IPS DF 19.7 (cell line): ENCODE results near the gene SLC25A41.

ENCODE experiments used
- DNase-seq: peaks from one replicate; pipeline ENCODE4 v3.0.0-alpha.2; 2013; ENCODE audit warnings: low read depth, low spot score

The SLC25A41 gene

DNA sequence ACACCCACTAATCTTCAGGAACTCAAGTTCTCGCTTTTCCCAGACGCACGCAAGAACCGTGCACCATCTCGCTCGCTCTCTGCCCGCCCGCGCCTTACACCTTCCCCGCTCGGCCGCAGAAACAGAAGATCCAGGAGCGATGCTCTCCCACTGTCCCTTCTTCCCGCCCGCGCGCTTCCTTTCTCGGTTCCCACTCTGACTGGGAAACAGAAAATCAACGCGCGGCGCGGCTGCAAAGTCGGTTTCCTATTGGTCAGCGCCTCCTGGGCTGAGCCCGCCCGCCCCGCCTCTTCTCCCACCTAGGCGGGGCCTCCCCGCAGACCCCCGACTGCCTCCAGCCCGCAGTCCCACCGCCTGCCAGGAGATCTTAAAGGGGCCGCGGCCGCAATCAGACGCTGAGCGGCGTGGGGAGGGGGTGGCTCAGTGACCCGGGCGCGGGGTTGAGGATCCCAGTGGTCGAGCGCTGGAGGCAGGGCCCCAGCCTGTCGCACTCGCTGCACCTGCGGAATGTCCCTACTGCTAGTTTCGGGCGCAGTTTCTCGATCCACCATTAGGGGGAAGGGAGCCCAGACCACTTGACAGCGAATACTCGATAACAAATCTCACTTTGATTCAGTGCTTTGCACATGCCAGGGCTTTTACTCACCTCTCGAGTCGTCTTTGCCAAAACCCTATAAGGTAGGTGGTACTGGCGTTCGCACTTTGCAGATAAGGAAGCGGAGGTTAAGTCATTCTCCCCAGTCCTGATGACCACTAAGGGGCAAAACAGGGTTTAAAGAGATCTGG lies 26.7 kb upstream of the SLC25A41 start:
- DNase-seq: peak; percentile 92

DNA sequence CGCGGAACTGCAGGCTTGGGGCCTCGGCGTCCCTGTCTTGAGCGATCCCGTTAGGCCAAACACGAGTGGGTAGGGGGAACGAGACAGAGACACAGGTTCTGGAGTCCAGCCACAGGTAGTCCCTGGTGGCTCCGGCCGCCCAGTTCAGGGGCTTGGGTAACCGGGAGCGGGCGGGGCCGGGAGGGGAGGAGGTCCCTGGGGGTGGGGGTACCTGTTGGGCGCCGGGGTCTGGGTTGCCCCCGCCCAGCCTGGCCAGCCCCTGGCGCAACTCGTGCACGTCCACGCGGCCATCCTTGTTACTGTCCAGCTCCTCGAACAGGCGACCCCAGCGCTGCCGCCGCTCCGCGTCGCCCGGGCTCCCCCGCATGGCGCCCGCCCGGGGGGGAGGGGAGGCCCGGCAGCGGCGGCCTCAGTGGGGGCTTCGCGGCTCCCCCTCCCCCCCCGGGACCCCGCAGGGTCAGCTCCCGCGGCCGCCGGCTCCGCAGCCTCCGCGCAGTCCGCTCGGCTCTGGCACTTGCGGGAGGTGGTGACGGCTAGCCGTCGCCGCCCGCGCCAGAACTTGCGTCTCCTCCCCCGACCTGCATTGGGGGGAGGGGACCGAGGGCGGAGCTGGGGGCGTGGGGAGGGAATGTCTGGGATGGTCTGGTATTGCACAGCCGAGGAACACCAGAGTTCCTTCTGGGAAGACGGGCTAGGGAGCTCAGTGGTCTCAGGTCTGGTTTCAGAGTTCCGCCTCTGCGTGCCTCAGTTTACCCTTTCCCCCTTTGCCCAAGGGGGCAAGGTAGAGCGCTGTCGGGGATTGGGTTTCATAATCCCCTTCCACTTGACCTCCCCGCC lies 25.9 kb upstream of the SLC25A41 start, which contains the start of gene SLC25A23:
TSS of gene SLC25A23 (minus strand) at position 531 of the 837 bp plus-strand sequence. CDS start at position 367, 164 bp downstream.
- no peak for DNase-seq

DNA sequence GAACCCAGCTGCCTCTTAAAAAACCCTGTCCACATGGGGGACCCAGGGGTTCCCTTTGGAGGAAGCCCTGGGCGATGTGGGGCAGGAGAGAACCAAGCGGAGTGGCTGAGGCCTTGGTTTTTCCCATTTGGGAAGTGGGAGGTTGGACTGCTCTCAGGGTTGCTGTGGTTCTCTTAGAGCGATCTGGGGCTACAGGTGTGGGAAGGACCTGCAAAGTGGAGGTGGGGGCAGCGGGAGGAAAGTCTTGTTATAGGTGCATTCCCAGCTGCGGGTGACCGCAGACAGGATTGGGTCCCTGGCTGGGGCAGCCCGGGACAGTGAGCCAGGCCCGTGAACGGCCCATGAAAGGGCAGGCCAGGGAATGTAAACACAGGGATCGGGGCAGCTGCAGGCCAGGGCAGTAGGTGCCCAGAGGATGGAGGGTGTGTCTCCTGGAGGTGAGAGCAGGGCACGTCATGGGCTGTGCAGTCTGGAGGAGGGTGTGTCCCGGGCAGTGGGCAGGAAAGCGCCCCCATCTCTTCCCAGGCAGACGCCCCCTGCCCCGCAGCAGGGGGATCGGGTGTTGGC lies 25.2 kb upstream of the SLC25A41 start:
- no peak for DNase-seq

DNA sequence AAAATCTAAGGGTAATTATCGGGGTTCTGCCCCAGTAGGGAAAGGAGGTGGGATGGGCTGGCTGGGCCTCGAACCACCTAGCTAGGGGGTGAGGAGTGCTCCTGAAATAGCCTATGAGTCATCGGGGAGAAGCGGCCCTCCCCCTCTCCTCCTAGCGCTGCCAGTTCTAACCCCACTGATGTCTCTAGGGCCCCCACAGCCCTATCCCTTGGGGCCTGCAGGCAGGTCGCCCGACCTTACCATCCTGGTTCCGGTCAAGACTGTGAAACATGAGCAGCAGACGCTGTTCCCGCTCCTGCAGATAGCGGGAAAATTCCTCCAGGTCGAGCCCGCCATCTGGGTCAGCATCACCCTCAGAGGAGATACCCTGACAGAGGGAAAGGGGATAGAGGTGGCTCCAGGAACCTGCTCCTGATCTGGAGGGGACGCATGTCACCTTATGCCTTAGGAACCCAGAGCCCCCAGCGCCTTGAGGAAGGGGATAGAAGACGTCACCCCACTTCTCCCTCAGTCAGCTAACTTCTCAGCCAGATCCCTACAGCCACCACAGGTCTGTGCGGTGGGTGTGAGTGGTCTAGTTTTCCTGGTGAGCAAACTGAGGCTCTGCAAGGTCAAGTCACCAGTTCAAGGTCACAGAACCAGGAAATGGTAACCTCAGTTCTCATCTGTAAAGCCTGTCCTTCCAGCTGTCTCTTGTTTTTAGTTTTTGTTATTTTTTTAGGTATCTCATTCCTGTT lies 24.6 kb upstream of the SLC25A41 start:
- DNase-seq: no peak

DNA sequence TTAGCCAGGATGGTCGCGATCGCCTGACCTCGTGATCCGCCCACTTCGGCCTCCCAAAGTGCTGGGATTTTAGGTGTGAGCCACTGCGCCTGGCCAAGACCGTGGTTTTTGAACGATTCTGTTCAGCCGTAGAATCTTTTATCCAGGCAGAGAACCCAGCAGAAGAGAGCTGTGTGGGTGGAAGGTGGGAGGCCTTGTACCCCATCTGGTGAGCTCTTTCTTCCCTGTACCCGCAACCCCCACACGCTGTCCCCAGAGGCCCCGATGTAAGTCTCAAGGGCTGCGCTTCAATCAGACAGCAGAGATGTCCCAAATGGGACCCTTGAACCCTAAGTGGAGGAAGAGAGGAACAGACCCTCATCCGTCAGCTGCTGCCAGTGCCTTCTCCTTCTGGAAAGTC lies 22.4 kb upstream of the SLC25A41 start:
- no peak for DNase-seq

DNA sequence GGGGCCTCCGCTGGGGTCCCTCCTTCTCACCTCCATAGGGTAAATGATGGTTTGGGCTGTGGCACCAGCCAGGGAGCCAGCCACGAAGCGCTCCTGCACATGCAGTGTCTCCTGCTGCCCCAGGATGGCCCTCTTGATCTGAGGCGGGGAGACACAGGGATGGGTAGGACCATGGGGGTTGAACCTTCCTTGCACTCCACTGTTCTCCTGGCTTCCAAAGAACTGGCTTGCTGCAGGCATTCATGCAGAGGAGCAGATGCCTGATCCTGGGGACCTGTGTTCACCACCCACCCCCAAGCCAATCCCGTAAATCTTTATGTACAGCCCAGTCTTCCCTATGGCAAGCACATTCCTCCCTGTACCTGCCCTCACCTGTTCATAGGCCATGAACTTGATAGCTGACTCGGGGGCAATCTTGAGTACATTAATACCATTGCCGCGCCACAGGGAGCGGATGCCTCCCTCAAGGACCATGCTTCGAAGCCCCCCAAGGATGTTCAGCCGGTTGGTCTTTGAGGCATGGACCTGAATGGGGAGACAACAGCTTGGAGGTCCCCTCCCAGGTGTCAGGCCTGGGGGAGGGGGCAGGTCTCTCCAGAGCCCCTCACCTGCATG lies 20.5 kb upstream of the SLC25A41 start:
- no peak for DNase-seq

DNA sequence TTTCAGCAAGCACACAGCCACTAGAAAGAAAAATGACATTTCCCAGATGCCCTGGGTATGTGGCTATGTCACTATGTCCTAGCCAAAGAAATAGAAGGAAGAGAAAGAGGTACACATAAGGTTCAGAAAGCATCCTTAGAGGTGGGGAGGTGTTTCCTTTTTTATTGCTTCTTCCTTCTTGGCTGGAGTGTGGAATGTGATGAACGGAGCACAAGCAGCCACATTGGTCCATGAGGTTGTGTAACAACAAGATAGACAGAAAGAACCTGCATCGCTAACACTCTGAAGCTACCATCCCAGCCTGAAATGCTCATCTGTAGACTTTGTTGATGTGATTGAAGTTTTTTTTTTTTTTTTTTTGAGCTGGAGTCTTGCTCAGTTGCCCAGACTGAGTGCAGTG lies 19.3 kb upstream of the SLC25A41 start:
- DNase-seq: no peak

DNA sequence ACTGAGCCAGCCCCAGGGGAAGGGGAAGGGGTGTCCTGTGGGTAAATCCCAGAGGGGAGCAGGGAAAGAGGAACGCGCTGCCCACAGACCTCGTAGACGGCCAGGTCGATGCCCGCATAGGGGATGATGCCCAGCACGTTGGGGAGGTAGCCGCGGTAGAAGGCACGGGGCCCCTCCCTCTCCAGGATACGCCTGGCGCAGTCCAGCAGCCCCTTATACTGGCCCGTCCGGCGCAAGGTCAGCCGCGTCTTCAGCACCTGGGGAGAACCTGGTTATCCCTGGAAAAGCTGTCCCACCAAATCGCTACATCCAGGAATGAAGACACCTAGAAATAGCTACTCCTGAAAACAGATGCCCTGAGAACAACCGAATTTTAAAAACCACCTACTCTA lies 18.7 kb upstream of the SLC25A41 start:
- DNase-seq: no peak

DNA sequence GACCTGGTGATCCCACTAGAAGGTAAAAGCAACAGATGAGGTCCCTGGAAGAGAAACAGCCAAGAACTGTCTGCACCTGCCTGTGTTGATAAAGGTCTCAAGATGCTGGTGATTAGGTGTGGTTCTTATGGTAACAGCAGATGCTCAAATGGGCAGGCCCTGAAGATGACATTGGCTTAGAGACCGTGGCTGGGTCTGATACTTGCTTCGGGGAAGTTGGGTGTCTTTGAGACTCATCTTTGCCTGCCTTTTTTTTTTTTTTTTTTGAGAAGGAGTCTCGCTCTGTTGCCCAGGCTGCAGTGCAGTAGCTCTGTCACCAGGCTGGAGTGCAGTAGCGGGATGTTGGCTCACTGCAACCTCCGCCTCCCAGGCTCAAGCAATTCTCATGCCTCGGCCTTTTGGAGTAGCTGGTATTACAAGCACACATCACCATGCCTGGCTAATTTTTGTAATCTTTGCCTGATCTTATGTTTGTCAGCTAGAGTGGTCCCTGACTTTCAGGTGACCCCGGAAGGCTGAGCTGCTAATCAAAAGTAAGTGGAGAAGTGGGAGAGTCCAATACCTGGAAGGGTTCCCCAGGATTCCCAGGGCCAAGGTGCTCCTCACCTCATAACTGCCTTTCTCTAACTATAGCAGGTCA lies 18.1 kb upstream of the SLC25A41 start:
- DNase-seq: no peak

DNA sequence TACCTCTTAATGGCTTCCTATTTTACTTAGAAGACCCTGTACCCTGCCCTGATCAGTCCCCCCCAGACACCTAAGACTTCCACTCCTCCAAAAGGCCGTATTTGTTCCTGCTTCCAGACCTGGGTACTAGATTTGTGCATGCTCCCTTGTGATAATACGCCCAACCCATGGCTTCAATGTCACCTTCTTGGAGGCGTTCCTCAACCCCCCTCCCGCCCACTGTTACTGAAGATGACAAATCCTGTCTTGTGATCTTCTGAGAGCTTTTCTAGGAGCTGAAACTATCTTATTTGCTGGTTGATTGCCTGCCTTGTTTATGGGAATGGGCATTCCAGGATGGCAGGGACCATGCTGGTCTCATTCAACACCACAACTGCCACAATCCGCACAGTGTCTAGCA lies 16.6 kb upstream of the SLC25A41 start:
- DNase-seq: no peak

DNA sequence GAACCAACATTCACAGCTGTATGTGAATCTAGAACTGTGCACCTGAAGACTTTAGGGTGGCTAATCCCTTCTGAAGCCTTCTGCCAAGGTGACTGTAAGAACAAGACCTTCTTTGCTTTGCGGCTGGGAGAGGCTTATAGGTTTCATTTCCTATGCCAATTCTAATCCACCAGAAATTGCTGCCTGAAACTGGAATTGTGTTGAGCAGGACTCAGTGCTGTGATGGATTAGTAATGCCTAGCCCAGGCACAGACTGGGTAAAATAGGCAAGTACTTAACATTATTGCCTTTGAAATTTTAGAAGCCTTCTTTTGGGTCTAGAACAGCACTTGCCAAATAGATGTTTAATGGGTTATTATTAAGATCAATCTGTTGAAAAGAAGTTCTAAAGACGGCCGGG lies 14.5 kb upstream of the SLC25A41 start:
- no peak for DNase-seq

DNA sequence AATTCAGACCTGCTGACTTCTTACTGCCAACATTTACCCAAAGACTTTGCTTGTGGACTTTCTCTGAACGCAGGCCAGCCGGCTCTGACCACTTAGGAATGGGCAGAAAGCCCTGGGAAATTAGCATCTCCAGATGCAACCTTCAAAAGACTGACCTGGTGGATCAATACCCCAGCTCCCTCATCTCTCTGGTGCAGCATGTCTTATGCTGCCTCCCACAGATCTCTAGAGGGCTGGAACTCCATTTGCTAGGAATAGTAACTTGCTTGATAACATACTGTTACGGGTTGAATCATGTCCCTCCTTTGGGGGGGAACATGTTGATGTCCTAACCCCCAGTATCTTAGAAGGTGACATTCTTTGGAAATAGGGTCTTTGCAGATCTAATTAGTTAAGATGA lies 12.9 kb upstream of the SLC25A41 start:
- no peak for DNase-seq

DNA sequence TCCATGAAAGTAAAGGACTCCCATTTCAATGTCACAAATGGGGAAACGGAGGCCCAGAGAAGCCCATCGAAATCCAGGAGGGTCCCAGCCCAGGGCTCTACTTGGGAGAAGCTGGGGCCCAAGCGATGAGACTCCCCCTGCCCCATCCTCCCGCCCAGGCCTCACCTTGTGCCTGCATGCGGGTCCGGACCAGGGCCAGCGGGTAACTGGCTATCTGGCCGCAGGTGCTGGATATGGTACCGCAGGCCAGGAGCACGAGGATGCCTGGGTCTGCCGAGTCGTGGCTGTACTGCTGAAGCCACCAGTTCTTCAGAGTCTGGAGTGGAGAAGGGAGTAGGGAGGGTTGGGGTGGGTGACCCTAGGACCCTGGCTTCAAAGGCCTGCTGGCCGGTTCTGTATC lies 10.4 kb upstream of the SLC25A41 start:
- DNase-seq: no peak

DNA sequence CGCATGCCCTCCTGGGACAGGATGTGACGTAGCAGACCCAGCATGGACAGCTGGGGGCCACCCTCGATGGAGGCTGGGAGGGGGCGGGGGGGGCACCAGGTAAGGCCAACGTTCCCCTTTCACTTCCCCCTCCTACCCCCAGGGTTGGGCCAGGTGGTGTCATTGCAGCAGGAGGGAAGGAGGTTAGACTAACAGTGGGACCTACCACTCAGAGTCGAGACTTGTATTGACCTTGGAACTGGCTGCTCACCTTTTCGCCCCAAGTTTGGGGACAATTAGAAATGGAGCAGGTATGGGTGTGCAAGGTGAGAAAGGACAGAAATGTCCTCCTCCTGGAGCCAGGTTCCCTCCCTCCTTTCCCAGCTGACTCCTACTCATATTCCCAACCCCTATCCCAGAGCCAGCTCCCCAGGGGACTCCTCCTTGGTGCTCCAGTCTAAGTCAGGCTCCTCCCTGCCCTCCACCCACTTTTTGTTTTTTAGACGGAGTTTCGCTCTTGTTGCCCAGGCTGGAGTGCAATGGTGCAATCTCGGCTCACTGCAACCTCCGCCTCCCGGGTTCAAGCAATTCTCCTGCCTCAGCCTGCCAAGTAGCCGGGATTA lies 8.6 kb upstream of the SLC25A41 start:
- no peak for DNase-seq

DNA sequence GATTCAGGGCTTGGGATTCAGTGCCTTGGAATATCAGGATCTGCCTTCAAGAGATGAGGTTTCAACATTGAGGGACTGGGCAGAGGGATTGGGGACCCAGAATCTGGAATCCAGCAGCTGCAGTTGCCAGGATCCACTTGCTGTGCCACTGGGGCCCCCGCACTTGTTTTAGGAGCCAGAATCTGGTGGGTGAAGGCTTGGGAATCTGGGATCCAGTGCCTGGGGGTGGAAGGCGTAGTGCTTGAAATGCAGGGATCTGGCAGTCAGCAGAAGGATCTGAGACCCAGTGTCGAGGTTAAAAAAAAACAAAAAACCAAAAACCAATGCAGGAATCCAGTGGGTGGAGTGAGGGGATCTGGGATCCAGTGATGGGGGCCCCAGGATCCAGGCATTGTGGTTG lies 7.3 kb upstream of the SLC25A41 start:
- DNase-seq: no peak

DNA sequence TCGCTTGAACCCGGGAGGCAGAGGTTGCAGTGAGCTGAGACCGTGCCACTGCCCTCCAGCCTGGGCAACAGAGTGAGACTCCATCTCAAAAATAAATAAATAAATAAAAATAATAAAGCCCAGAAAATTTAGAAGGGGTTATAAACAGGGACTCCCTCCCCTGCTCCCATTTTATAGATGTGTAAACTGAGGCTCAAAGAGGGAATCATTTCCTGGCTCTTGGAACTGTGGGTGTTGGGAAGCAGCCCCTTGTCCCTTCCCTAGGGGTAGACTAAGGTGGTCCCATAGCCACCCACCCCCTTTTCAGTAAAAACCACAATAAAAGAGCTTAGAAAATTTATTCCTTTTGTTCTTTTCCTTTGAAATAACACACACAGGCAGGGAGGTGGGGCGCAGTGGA lies 6.2 kb upstream of the SLC25A41 start:
- no peak for DNase-seq

DNA sequence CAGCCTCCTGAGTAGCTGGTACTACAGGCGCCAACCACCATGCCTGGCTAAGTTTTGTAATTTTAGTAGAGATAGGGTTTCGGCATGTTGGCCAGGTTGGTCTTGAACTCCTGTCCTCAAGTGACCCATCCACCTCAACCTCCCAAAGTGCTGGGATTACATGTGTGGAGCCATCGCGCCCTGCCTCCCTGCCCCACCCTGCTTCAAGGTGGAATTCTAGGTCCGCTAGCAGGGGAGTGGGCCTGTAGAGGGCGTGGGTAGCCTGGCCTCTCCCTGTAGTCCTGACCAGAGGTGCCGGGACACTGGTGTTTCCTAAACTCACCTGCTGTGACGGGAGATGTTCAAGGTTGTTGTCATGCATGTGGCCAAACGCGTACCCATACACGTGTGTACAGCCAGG lies 398 bp downstream of the SLC25A41 start:
- no peak for DNase-seq

DNA sequence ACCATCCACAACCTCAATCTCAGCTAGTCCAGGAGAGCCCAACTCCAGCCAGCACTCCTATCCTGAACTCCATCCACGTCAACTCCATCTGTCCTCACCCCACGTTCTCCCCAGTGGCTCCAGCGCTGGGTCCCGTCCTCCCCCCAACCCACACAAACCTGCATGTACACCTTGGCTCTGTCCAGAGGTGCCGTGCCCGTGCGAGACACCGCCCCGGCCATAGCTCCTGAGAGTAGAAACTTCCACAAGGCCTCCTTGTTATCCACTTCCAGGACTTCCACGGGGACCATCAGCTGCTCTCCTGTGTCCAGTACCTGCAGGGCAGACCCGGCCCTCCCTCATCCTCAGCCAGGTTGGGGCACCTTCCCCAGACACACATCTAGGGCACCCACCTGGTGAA lies 1.7 kb downstream of the SLC25A41 start:
- DNase-seq: no peak

DNA sequence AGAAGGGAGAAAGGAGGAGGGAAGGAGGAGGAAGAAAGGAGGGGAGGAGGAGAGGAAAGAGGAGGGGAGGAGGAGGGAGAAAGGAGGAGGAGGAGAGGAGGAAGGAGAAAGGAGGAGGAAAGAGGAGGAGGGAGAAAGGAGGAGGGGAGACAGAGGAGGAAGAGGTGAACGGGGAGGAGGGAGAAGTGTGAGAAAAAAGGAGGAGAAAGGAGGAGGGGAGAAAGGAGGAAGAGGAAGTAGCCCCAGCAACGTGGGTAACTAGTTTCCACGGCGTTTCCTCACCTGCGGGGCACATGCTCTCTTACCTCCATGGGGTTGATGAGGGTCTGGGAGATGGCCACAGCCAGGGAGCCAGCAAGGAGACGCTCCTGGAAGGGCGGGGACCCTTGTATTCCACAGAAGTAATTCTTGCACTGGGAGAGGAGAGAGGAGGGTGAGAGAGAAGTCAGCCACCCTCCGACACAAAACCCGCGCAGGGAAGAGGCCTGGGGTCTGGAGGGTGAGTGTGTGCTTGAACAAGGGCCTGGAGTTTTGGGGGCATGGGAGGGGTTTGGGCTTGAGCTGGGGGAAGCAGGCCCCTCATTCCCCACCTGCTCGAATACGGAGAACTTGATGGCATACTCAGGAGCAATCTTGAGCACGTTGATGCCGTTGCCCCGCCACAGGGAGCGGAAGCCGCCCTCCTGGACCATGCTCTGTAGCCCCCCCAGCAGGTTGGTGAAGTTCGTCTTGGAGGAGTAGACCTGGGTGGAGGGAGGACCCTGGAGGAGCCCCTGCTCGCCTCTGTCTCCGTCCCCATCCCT lies 3.9 kb downstream of the SLC25A41 start:
- DNase-seq: no peak
